GM21381 (cell line): ENCODE results near the gene RBM4B.

Source experiments
- ATAC-seq: cut with Tn5 transposase; IDR thresholded peaks from one replicate; pipeline ENCODE4 v1.9.1; 2021; ENCODE audit warnings: mild to moderate bottlenecking, moderate library complexity; ENCODE audit not compliant: unreplicated experiment

Gene RBM4B

GRCh38 chr11:66617155-66617834 is 60.4 kb downstream of the RBM4B start:
- peak; percentile 14 for ATAC-seq

DNA sequence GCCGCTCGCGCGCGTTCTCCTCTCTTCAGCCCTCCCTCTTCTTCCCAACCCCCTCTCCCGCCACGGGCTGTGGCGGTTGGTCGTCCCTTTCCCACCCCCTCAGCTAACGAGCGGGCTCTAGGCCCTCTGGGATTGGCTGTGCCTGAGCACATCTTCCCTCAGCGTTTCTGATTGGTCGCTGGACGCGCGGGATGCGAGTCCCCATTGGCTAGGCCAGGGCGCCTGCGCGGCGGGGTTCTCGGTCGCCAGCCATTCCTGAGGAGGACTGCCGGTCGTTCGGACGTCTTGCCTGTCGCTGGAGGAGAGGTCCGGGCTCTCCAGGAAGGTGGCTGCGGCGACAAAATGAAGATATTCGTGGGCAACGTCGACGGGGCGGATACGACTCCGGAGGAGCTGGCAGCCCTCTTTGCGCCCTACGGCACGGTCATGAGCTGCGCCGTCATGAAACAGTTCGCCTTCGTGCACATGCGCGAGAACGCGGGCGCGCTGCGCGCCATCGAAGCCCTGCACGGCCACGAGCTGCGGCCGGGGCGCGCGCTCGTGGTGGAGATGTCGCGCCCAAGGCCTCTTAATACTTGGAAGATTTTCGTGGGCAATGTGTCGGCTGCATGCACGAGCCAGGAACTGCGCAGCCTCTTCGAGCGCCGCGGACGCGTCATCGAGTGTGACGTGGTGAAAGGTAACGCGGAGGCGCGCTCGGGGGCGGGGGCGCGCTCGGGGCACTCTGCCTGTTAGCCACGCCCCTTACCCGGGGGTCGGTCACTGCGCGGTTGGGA is 61.1 kb downstream of the RBM4B start, which contains the start of gene RBM14:
Gene RBM14, plus strand, starts transcription at position 252 of the 776 bp plus-strand sequence. Its CDS starts 91 bp downstream, at position 343.
- ATAC-seq, result peak; percentile 87
